GM08714 (cell line): ENCODE measurements around the gene SSTR3.
A peak's percentile ranks its signal among the peaks of the same experiment; 100 is the strongest.

Experiments
- H3K4me3 ChIP-seq: fragments of 200-500 bp; sonication (Bioruptor generic); 2 replicates; pipeline ENCODE4 v1.5.1; 2014; ENCODE audit warnings: mild to moderate bottlenecking, low read length, inconsistent platforms
- ZNF274 ChIP-seq: IDR thresholded peaks from 2 replicates; pipeline ENCODE4 v1.6.1; 2012; ENCODE audit warnings: mild to moderate bottlenecking, low read depth, low read length

Gene SSTR3

GRCh38 chr22:37164505-37164887, 47.8 kb downstream of the SSTR3 start:
- no peak overlapping the region; the same call in 1 of the 2 replicates for H3K4me3 ChIP-seq
- no peak for TF ChIP-seq ZNF274

DNA sequence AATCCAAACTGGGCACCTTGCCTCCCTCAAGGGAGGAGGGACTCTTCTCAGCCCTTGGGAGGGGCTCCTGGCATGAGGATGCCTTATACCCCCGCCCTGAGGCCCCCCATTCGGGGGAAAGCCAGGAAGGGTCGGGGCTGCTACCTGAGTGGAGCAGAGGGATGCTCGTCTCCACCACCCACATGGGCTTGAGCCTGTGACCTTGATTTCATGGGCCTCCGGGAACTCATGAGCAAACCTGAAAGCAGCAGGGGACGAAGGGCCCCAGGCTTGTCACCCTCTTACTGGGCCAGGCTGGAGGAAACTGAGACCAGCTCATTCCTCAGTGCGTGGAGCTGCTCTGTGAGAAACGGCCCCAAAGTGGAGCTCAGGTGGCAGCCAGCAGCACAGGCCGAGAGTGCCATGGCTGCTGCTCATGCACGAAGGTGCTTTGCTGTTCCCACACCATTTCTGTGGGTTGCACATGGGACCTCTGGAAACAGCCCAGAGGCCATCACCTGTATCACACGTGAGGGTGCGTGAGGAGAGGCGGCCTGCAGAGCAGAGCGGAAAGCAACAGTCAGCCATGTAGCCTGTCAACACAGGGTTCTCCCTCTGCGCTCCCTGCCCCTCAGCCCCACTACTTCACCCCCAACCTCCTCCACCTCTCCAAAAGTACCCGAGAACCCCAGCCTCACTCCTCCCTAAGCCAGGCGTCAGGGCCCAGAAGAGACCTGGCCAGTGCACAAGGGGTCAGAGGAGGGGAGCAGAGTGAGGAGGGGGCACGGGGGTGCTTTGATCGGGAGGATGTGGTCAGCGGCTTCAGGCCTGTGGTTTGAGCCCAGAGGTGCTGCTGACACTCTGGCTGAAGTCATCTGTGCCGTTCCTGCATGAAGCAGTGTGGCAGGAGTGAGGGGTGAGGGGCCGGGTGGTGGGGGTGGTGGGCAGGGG, 48.4 kb downstream of the SSTR3 start:
- TF ChIP-seq ZNF274 = no peak
- no peak overlapping the region; the same call in 1 of the 2 replicates for H3K4me3 ChIP-seq

DNA sequence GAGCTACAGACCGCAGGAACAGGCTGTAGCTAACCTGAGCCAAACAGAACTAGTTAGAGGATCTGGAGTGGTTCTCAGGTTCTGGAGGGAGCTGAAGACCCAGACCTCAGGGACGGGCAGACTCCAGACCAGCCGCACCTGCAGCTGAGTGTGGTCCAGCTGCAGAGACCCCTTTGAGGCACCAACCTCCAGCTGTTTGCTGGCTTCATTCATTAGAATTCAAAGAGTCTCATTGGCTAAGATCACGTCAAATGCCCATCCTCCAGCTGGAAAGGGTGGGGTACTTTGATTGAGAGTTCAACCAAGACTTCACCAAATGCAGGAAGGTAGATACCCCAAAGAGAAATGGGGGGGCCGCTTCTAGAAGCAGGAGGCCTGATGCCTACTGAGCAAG, 49.2 kb downstream of the SSTR3 start:
- TF ChIP-seq ZNF274 = no peak
- H3K4me3 ChIP-seq = no peak overlapping the region; the same call in 1 of the 2 replicates

DNA sequence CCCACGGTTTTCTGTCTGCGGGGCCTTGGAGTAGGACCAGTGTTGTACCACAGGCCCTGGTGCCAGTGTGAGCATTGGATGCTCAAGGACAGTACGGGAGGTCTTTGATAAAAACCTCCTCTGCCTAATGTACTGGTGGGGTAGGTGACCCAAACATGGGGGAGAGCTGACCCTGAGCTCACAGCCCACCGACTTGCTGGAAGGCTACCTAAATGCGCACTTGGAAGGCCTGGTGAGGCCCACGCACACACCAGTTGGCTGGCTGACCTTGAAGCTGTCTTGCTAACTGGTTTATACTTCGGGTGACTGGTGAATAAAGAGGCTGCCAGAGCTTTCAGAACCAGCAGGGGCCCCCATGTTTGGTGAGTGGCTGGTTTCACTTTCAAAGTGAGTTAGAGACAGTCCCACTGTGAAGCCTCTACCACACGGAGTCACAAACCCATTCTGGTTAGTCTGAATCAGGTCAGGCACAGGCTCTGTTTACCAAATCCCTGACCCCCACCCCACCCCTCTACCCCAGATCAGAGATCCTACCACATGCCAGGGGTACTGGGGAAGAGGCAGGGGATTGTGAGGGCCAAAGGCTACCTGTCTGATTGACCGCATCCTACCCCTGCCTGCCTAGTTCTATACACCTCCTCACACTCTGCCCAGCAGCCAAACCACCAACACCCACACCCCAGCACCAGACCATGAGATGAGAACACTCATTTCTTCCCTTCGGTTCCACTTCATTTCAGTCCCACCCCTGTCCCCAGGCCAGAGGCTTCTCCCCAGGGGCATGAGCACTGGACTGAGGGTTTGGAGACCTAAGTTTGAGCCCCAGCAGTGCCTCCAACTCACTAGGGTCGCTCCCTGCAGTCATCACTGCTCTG, 49.8 kb downstream of the SSTR3 start:
- no peak for TF ChIP-seq ZNF274
- peak overlapping the region; percentile 7; the same call in 1 of the 2 replicates for H3K4me3 ChIP-seq

DNA sequence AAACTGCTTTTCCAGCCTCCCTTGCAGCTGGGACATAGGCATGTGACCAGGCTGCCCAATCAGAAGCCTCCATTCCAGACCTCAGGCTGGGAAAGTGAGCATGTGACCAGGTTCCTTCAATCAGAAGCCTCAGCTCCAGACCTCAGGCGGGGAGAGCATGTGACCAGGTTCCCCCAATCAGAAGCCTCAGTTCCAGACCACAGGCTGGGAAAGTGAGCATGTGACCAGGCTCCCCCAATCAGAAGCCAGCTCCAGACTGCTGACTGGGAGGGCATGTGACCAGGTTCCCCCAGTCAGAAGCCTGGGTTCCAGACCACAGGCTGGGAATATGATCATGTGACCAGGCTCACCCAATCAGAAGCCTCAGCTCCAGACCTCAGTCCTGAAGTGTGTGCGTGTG, 50.8 kb downstream of the SSTR3 start:
- H3K4me3 ChIP-seq = no peak overlapping the region
- TF ChIP-seq ZNF274 = no peak

GRCh38 chr22:37160027-37160426, 52.2 kb downstream of the SSTR3 start:
- no peak overlapping the region for H3K4me3 ChIP-seq
- no peak for TF ChIP-seq ZNF274

GRCh38 chr22:37158963-37159290, 53.4 kb downstream of the SSTR3 start:
- TF ChIP-seq ZNF274 = no peak
- H3K4me3 ChIP-seq = no peak overlapping the region

DNA sequence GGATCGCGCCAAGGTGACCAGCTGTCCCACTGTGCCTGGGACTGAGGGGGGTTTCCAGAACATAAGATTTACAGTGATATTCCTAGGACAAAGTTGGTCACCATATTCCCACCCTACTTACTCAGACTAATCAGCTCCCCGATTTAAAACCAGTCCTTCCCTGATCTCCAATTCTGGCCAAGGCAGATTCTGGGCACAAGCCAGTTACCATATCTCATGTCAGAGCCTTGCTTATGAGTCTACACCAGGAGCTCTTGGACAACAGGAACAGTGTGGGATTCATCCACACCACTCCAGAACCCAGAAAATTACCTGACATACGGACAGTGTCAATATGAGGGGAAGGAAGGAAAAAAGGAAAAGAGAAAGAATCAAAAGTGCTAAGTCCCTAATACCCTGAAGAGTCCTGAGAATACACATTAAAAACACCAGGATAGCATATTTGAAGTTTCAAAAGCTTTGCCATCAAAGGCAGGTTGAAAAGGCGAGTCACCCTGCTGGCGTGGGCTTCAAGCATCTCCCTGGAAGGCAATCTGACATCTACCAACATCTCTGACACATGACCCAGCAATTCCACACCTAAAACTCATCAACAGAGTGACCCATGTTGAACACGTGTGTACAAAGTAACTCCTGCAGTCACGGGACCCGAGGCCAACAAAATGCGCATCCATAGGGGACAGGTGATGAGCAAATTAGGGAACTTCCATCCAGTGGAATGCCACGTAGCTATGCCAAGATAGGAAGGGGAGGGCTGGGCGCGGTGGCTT, 54.6 kb downstream of the SSTR3 start:
- no peak for TF ChIP-seq ZNF274
- H3K4me3 ChIP-seq = no peak overlapping the region

DNA sequence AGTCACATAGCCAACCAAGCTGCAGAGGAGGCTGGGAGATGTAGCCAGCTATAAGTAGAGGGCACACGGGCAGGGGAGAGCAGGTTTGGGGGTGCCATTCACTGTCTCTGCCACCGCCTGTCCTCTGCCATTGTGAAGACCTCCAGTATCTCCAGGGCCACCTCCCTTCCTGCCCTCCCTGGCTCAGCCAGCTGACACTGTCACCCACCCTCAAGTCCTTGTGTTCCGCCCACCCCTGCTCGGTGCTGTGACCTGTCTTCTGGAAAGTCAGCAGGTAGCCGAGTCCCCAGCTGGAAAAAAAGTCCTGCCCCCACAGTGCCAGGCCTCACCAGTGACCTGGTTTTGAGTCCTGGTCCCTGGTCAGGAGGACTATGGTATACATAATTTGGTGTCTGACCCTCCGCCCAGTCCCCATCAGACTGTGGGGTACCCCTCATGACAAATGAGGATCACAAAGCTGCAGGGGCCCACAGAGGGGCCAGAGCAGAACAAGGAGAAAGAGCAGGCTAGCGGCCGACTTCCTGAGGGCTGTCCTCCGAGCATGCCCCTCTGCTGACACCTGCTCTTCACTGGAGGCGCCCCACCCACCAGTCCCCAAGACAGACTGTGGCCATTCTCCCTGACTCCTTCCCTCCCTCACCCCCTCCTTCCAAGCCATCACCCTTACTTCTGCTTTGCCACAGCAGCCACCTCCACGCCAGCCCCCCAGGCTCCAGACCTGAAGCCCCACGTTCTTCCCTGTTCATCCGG, 55.4 kb downstream of the SSTR3 start:
- no peak for TF ChIP-seq ZNF274
- no peak overlapping the region for H3K4me3 ChIP-seq

GRCh38 chr22:37155971-37156370, 56.3 kb downstream of the SSTR3 start:
- H3K4me3 ChIP-seq = no peak overlapping the region
- TF ChIP-seq ZNF274 = no peak

- H3K4me3 ChIP-seq = no peak overlapping the region
- no peak for TF ChIP-seq ZNF274
Measured at GRCh38 chr22:37154925-37155712, 57.2 kb downstream of the SSTR3 start.
